GM19455 (cell line): Measurements from ENCODE around the gene ZNF473.
"Not testable (repeated sequence)": the region's sequence is repeated elsewhere in the genome, so short reads cannot be mapped to it uniquely, and the experiment has no call there.

Source experiments
- ATAC-seq: cut with Tn5 transposase; IDR thresholded peaks from one replicate; pipeline ENCODE4 v1.9.1; 2021; ENCODE audit not compliant: unreplicated experiment

The ZNF473 gene

GRCh38 chr19:50047671-50048070 lies 21.9 kb downstream of the ZNF473 start:
- ATAC-seq = no peak

- no peak for ATAC-seq
Measured at GRCh38 chr19:50050406-50051227, 24.8 kb downstream of the ZNF473 start.

- ATAC-seq = not testable (repeated sequence)
Measured at GRCh38 chr19:50051228-50051895, 25.6 kb downstream of the ZNF473 start.

GRCh38 chr19:50051964-50052363 lies 26.2 kb downstream of the ZNF473 start:
- no peak for ATAC-seq

GRCh38 chr19:50053119-50053518 lies 27.3 kb downstream of the ZNF473 start:
- ATAC-seq = no peak

GRCh38 chr19:50058425-50058824 lies 32.6 kb downstream of the ZNF473 start:
- ATAC-seq = no peak

- ATAC-seq = no peak
Measured at GRCh38 chr19:50059045-50059444, 33.2 kb downstream of the ZNF473 start.

GRCh38 chr19:50060107-50060506 lies 34.3 kb downstream of the ZNF473 start:
- ATAC-seq = no peak

GRCh38 chr19:50061650-50062049 lies 35.8 kb downstream of the ZNF473 start:
- no peak for ATAC-seq

GRCh38 chr19:50065938-50066337 lies 40.1 kb downstream of the ZNF473 start:
- no peak for ATAC-seq

- ATAC-seq = no peak
Measured at GRCh38 chr19:50067575-50067974, 41.8 kb downstream of the ZNF473 start.

GRCh38 chr19:50068382-50068781 lies 42.6 kb downstream of the ZNF473 start:
- not testable (repeated sequence) for ATAC-seq

- not testable (repeated sequence) for ATAC-seq
Measured at GRCh38 chr19:50075076-50075475, 49.3 kb downstream of the ZNF473 start.

- not testable (repeated sequence) for ATAC-seq
Measured at GRCh38 chr19:50075644-50076372, 50.0 kb downstream of the ZNF473 start.

- not testable (repeated sequence) for ATAC-seq
Measured at GRCh38 chr19:50076581-50077355, 51.0 kb downstream of the ZNF473 start.

GRCh38 chr19:50079014-50079413 lies 53.2 kb downstream of the ZNF473 start:
- ATAC-seq = not testable (repeated sequence)

GRCh38 chr19:50084440-50084839 lies 58.6 kb downstream of the ZNF473 start:
- ATAC-seq = not testable (repeated sequence)

- ATAC-seq = not testable (repeated sequence)
Measured at GRCh38 chr19:50087153-50087552, 61.3 kb downstream of the ZNF473 start.

- ATAC-seq = not testable (repeated sequence)
Measured at GRCh38 chr19:50090706-50091105, 64.9 kb downstream of the ZNF473 start.

- not testable (repeated sequence) for ATAC-seq
Measured at GRCh38 chr19:50091786-50092185, 66.0 kb downstream of the ZNF473 start.

GRCh38 chr19:50092597-50092996 lies 66.8 kb downstream of the ZNF473 start:
- ATAC-seq = not testable (repeated sequence)
